C4-2B (cell line): ENCODE data around the gene PDCD2L.

ENCODE experiments used
- CTCF ChIP-seq: fragments of 450-650 bp; conservative IDR thresholded peaks from 2 replicates; pipeline ENCODE4 v1.5.1; 2017; ENCODE audit warnings: mild to moderate bottlenecking
- ZFX ChIP-seq: fragments of 450-650 bp; IDR thresholded peaks from 2 replicates; pipeline ENCODE4 v1.6.1; 2017

- TF ChIP-seq CTCF (no peak), ZFX (no peak)
These were observed 64.2 kb downstream of the PDCD2L start for GRCh38 chr19:34468409-34468808.
